HEK293 (cell line): ENCODE measurements around the gene PTPRG.

ENCODE experiments used
- CTCF ChIP-seq: fragments of 450-650 bp; formaldehyde crosslinking; IDR thresholded peaks from 2 replicates; pipeline ENCODE4 v1.5.1; 2016; ENCODE audit warnings: missing biosample characterization, missing genetic modification characterization
- ELK4 ChIP-seq: IDR thresholded peaks from 2 replicates; pipeline ENCODE4 v1.6.1; 2011; ENCODE audit warnings: mild to moderate bottlenecking, low read depth, low read length, borderline replicate concordance
- PRDM2 ChIP-seq: fragments of 450-650 bp; formaldehyde crosslinking; IDR thresholded peaks from 2 replicates; pipeline ENCODE4 v1.5.1; 2016; ENCODE audit warnings: missing biosample characterization, missing genetic modification characterization, borderline replicate concordance
- ZFP3 ChIP-seq: fragments of 450-650 bp; formaldehyde crosslinking; IDR thresholded peaks from 2 replicates; pipeline ENCODE4 v1.5.1; 2016; ENCODE audit warnings: low read depth, missing biosample characterization, missing genetic modification characterization
- ZNF140 ChIP-seq: fragments of 450-650 bp; formaldehyde crosslinking; IDR thresholded peaks from 2 replicates; pipeline ENCODE4 v1.5.1; 2016; ENCODE audit warnings: missing biosample characterization, missing genetic modification characterization
- ZNF174 ChIP-seq: fragments of 450-650 bp; formaldehyde crosslinking; IDR thresholded peaks from 2 replicates; pipeline ENCODE4 v1.5.0; 2017; ENCODE audit warnings: missing biosample characterization, mild to moderate bottlenecking, missing genetic modification characterization
- ZNF202 ChIP-seq: fragments of 450-650 bp; formaldehyde crosslinking; IDR thresholded peaks from 2 replicates; pipeline ENCODE4 v1.5.1; 2016; ENCODE audit warnings: missing biosample characterization, missing genetic modification characterization, borderline replicate concordance
- ZNF24 ChIP-seq: fragments of 450-650 bp; formaldehyde crosslinking; IDR thresholded peaks from 2 replicates; pipeline ENCODE4 v1.5.1; 2016; ENCODE audit warnings: missing biosample characterization, missing genetic modification characterization
- ZNF302 ChIP-seq: fragments of 450-650 bp; formaldehyde crosslinking; IDR thresholded peaks from 2 replicates; pipeline ENCODE4 v1.5.1; 2016; ENCODE audit warnings: missing biosample characterization, missing genetic modification characterization, low read depth
- ZNF37A ChIP-seq: fragments of 450-650 bp; IDR thresholded peaks from 2 replicates; pipeline ENCODE4 v1.5.1; 2018; ENCODE audit warnings: missing biosample characterization, missing genetic modification characterization
- ZNF514 ChIP-seq: fragments of 450-650 bp; formaldehyde crosslinking; IDR thresholded peaks from 2 replicates; pipeline ENCODE4 v1.5.1; 2016; ENCODE audit warnings: missing biosample characterization, missing genetic modification characterization
- ZNF558 ChIP-seq: fragments of 450-650 bp; formaldehyde crosslinking; IDR thresholded peaks from 2 replicates; pipeline ENCODE4 v1.5.1; 2016; ENCODE audit warnings: missing biosample characterization, missing genetic modification characterization
- ZNF624 ChIP-seq: fragments of 450-650 bp; formaldehyde crosslinking; IDR thresholded peaks from 2 replicates; pipeline ENCODE4 v1.5.1; 2017; ENCODE audit warnings: missing biosample characterization, missing genetic modification characterization
- ZNF776 ChIP-seq: fragments of 450-650 bp; formaldehyde crosslinking; IDR thresholded peaks from 2 replicates; pipeline ENCODE4 v1.5.0; 2017; ENCODE audit warnings: missing biosample characterization, missing genetic modification characterization, borderline replicate concordance

- TF ChIP-seq ZNF624 (tag by site-specific recombination) (no peak), ZNF37A (tag by site-specific recombination) (no peak), ZFP3 (tag by site-specific recombination) (no peak), CTCF (tag by site-specific recombination) (no peak), ZNF558 (tag by site-specific recombination) (no peak), ZNF140 (tag by site-specific recombination) (no peak), ELK4 (no peak), ZNF202 (tag by site-specific recombination) (no peak), ZNF776 (tag by site-specific recombination) (no peak), ZNF24 (tag by site-specific recombination) (no peak), ZNF174 (tag by site-specific recombination) (no peak), ZNF514 (tag by site-specific recombination) (no peak), ZNF302 (no peak), PRDM2 (tag by site-specific recombination) (no peak)
Observed at GRCh38 chr3:61788623-61789507, 227.5 kb downstream of the PTPRG start.
